MCF 10A (cell line): ENCODE measurements around the gene PHLDA3. TPM values are rescaled to one million over a fixed set of nuclear protein-coding genes. Genes with fewer than 3 reads are reported as not detected.

ENCODE experiments used
- BruUV-seq: library from RNA; stranded (reverse); fragments of 400-500 nt; replicated peaks from 2 replicates; lab custom pipeline; 2021; lab: Mats Ljungman, UMichigan
- CTCF ChIA-PET: fragments of 300-600 bp; sonication (Branson Sonifier 250); formaldehyde crosslinking; extraction: SDS; loops from one replicate; lab custom pipeline; 2021; ENCODE audit warnings: antibody characterized with exemption, inconsistent platforms; lab: Yijun Ruan, JAX
- POLR2A ChIA-PET: fragments of 300-600, 350-650 bp; sonication (Branson Sonifier 250); formaldehyde crosslinking; extraction: SDS; loops from one replicate; lab custom pipeline; 2020; ENCODE audit warnings: antibody characterized with exemption, inconsistent platforms; lab: Yijun Ruan, JAX
- DNase-seq: peaks from one replicate; pipeline ENCODE4 v3.0.0-alpha.2; 2018; ENCODE audit not compliant: unreplicated experiment
- H3K27ac Mint-ChIP-seq: one replicate; pipeline ENCODE4 v1.8.0; 2022; ENCODE audit warnings: mild to moderate bottlenecking, low read depth, mixed read lengths; ENCODE audit not compliant: unreplicated experiment
- H3K27me3 Mint-ChIP-seq: one replicate; pipeline ENCODE4 v1.8.0; 2022; ENCODE audit warnings: mixed read lengths; ENCODE audit not compliant: insufficient read depth, unreplicated experiment
- H3K36me3 Mint-ChIP-seq: one replicate; pipeline ENCODE4 v1.8.0; 2022; ENCODE audit warnings: mild to moderate bottlenecking, moderate library complexity, mixed read lengths; ENCODE audit not compliant: insufficient read depth, unreplicated experiment
- H3K4me1 Mint-ChIP-seq: one replicate; pipeline ENCODE4 v1.8.0; 2022; ENCODE audit warnings: mixed read lengths; ENCODE audit not compliant: insufficient read depth, unreplicated experiment
- H3K4me3 Mint-ChIP-seq: one replicate; pipeline ENCODE4 v1.8.0; 2022; ENCODE audit warnings: mild to moderate bottlenecking, moderate library complexity, mixed read lengths; ENCODE audit not compliant: unreplicated experiment
- H3K9me3 Mint-ChIP-seq: one replicate; pipeline ENCODE4 v1.8.0; 2022; ENCODE audit warnings: mixed read lengths; ENCODE audit not compliant: unreplicated experiment
- CTCF ChIP-seq: fragments of 200-600 bp; IDR thresholded peaks from one replicate; pipeline ENCODE4 v1.8.0; 2022; ENCODE audit warnings: antibody characterized with exemption, mild to moderate bottlenecking; ENCODE audit not compliant: unreplicated experiment
- intact Hi-C: fragments of 100-400 bp; cut with micrococcal nuclease; formaldehyde crosslinking; loops from 2 replicates; pipeline ENCODE4 v1.14.1; 2022
- total RNA-seq: library from RNA; stranded (reverse); gene quantifications from 2 replicates; pipeline ENCODE4 v1.2.3, GENCODE V29; 2022

PHLDA3 gene
- total RNA-seq, 1 experiment from 2014 or later, result 169 TPM

- Mint-ChIP-seq H3K36me3 (peaks cover 9% of the 10 kb centered on the region), H3K9me3 (peaks cover 8% of the 10 kb centered on the region), H3K4me1 (peaks cover 8% of the 10 kb centered on the region), H3K4me3 (no peak overlapping the region), H3K27ac (no peak overlapping the region), H3K27me3 (no peaks in the 10 kb centered on the region)
- DNase-seq, result no peak
- ChIA-PET POLR2A (interaction anchor here (0.7 to 43.8 kb wide), 2 partner anchors 9 to 31 kb away, joined by 3 to 1388 read pairs; partner anchors contain the start of gene PHLDA3), CTCF (interaction anchor here (0.7 to 70.3 kb wide), 5 partner anchors 7 to 364 kb away, joined by 3 to 3816 read pairs (median 5); partner anchors contain the start of gene CSRP1)
- no TSS peak for BruUV-seq
- no peak for TF ChIP-seq CTCF
- intact Hi-C loops, result loop anchor here (10.0 kb wide), 1 partner anchor 261 kb away; no protein-coding TSS in a partner anchor
Observed at GRCh38 chr1:201443747-201444146, 25.2 kb downstream of the PHLDA3 start.

GRCh38 chr1:201436969-201437368 is 32.0 kb downstream of the PHLDA3 start:
- H3K27me3 Mint-ChIP-seq, result no peaks in the 10 kb centered on the region
- intact Hi-C loops, result no loop called here
- no peak overlapping the region for H3K4me3 Mint-ChIP-seq
- no peak for DNase-seq
- H3K4me1 Mint-ChIP-seq, result peaks cover 12% of the 10 kb centered on the region
- ChIA-PET CTCF (interaction anchor here (0.7 to 8.9 kb wide), 10 partner anchors 10 to 82 kb away, joined by 3 to 153 read pairs (median 30); partner anchors contain the start of gene PHLDA3), POLR2A (interaction anchor here (1.2 to 43.8 kb wide), 4 partner anchors 37 to 70 kb away, joined by 3 to 1388 read pairs (median 16); partner anchors contain the start of genes CSRP1 and PHLDA3)
- TF ChIP-seq CTCF, result no peak
- peaks cover 4% of the 10 kb centered on the region for H3K36me3 Mint-ChIP-seq
- no TSS peak for BruUV-seq
- H3K9me3 Mint-ChIP-seq, result peaks cover 8% of the 10 kb centered on the region
- no peak overlapping the region for H3K27ac Mint-ChIP-seq

- POLR2A ChIA-PET, result interaction anchor here (0.7 to 43.8 kb wide), 13 partner anchors 9 to 174 kb away, joined by 3 to 1388 read pairs (median 8); partner anchors contain the start of genes CSRP1 and PHLDA3
- intact Hi-C loops, result no loop called here
- Mint-ChIP-seq H3K36me3 (peaks cover 3% of the 10 kb centered on the region), H3K9me3 (peaks cover 8% of the 10 kb centered on the region), H3K4me3 (no peak overlapping the region), H3K4me1 (peaks cover 12% of the 10 kb centered on the region), H3K27ac (no peak overlapping the region), H3K27me3 (no peaks in the 10 kb centered on the region)
- CTCF ChIA-PET, result interaction anchor here (0.6 to 8.9 kb wide), 44 partner anchors 10 to 828 kb away, joined by 3 to 153 read pairs (median 6); partner anchors contain the start of genes CSRP1, PHLDA3, TMEM9 and TNNI1
- TF ChIP-seq CTCF, result no peak
- no TSS peak for BruUV-seq
- peak; percentile 38 for DNase-seq
Observed at GRCh38 chr1:201436393-201436792, 32.6 kb downstream of the PHLDA3 start.

- intact Hi-C loops, result loop anchor here (2.0 kb wide), 1 partner anchor 29 kb away; no protein-coding TSS in a partner anchor
- TF ChIP-seq CTCF, result no peak
- Mint-ChIP-seq H3K27ac (no peak overlapping the region), H3K4me1 (peaks cover 12% of the 10 kb centered on the region), H3K27me3 (no peaks in the 10 kb centered on the region), H3K9me3 (no peaks in the 10 kb centered on the region), H3K36me3 (no peaks in the 10 kb centered on the region), H3K4me3 (no peak overlapping the region)
- no TSS peak for BruUV-seq
- ChIA-PET POLR2A (interaction anchor here (43.8 kb wide), 1 partner anchor 40 kb away, joined by 1388 read pairs; the partner anchor contains the start of gene PHLDA3), CTCF (interaction anchor here (1.0 to 8.9 kb wide), 13 partner anchors 12 to 180 kb away, joined by 4 to 153 read pairs (median 7); partner anchors contain the start of gene PHLDA3)
- DNase-seq, result no peak
Observed at GRCh38 chr1:201434266-201434665, 34.7 kb downstream of the PHLDA3 start.
